Natural killer cell treated with Interleukin-12 subunit alpha and Interleukin-12 subunit beta and Interleukin-15 and Interleukin-18, amount 100 ng/mL, for 72 hours (primary cell): ENCODE results near the gene FAM229A. TPM values are rescaled to one million over a fixed set of nuclear protein-coding genes. Genes with fewer than 3 reads are reported as not detected.
A peak's percentile ranks its signal among the peaks of the same experiment; 100 is the strongest.
"Not testable (repeated sequence)": the region's sequence is repeated elsewhere in the genome, so short reads cannot be mapped to it uniquely, and the experiment has no call there.

Experiments used
- ATAC-seq, 2 donors: fragments of 150-1000 bp; cut with Tn5 transposase in 1 of 2; sonication (Bioruptor Pico), chemical (Tn5 transposase) in 1 of 2; 2 replicates each; pipeline ENCODE4 v1.10.0; 2021
- DNase-seq: peaks from one replicate; pipeline ENCODE4 v3.0.0; 2022; ENCODE audit warnings: low spot score
- H3K27ac Mint-ChIP-seq, 2 donors: 1 replicate in 1 of 2; 2 replicates in 1 of 2; pipeline ENCODE4 v1.8.0; 2022; ENCODE audit warnings: mixed read lengths in 2 of 2, mild to moderate bottlenecking in 1 of 2, moderate library complexity in 1 of 2
- H3K27me3 Mint-ChIP-seq, 2 donors: 1 replicate in 1 of 2; 2 replicates in 1 of 2; pipeline ENCODE4 v1.8.0; 2022; ENCODE audit warnings: mixed read lengths in 2 of 2
- H3K36me3 Mint-ChIP-seq: one replicate; pipeline ENCODE4 v1.8.0; 2022; ENCODE audit warnings: mixed read lengths
- H3K4me1 Mint-ChIP-seq, 2 donors: 1 replicate in 1 of 2; 2 replicates in 1 of 2; pipeline ENCODE4 v1.8.0; 2022; ENCODE audit warnings: low read depth in 2 of 2, mixed read lengths in 2 of 2, mild to moderate bottlenecking in 1 of 2
- H3K4me3 Mint-ChIP-seq: one replicate; pipeline ENCODE4 v1.8.0; 2022; ENCODE audit warnings: mixed read lengths
- H3K9me3 Mint-ChIP-seq: 2 replicates; pipeline ENCODE4 v1.8.0; 2022; ENCODE audit warnings: mixed read lengths
- total RNA-seq, 2 donors: library from RNA; stranded (reverse); gene quantifications; one replicate each; pipeline ENCODE4 v1.2.3, GENCODE V29; 2022

FAM229A gene, protein sequence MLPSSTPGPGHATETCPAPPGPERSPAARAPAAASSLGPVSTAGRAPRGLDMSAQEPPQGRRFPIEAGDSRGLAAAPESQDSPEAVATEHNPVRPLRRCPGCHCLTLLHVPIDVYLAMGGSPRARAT
- total RNA-seq = 10 to 100 TPM in 1 of 2 donors, 1 to 10 TPM in 1; 6.2 to 13.4 TPM

DNA sequence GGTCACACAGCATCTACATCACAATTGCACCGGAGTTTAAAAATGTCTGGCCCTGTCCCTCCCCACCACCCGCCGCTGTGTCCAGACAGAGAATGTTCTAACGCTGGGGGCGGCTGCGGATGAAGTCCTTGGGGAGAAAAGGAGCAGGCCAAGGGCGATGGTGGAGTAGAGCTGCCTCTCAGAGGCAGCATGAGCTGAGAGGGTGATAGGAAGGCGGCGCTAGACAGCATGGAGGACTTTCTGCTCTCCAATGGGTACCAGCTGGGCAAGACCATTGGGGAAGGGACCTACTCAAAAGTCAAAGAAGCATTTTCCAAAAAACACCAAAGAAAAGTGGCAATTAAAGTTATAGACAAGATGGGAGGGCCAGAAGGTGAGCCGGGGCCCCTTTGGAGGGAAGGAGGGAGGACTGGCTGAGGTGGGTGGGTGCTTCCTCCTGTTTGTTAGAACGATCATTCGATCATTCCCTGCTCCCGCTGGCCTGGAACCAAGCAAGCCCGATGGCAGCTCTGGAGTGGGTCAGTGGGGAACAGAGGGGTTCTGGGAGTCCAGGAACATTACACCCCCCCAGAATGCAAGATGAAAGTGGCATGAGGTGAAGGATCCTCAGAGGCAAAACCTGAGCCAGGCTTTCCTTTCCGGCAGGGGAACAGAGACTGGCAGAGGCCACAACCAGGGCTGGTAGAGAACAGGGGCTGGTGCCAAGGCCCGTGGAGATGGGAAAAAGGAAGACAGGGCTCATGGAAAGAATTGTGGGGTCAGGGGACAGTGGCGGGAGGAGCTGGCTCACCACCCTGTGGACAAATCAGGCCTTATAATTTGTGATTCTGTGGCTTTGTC lies at the start of gene FAM229A, which contains the start of gene TSSK3:
Gene FAM229A, minus strand, starts transcription at position 12 of the 840 bp plus-strand sequence. CDS start 394 bp downstream, outside the sequence.
Gene TSSK3, plus strand, starts transcription at position 66 of the 840 bp plus-strand sequence. Its CDS starts 163 bp downstream, at position 229.
- no peaks in the 10 kb centered on the region for H3K9me3 Mint-ChIP-seq
- no peak for ATAC-seq
- peaks cover 4% of the 10 kb centered on the region for H3K36me3 Mint-ChIP-seq
- H3K27me3 Mint-ChIP-seq = peaks cover 0 to 4% of the 10 kb centered on the region in 2 donors
- no peak within 1 kb of the TSS for H3K4me3 Mint-ChIP-seq
- H3K4me1 Mint-ChIP-seq = peaks cover 15 to 20% of the 10 kb centered on the region in 2 donors
- H3K27ac Mint-ChIP-seq = no peak within 1 kb of the TSS
- no peak for DNase-seq

DNA sequence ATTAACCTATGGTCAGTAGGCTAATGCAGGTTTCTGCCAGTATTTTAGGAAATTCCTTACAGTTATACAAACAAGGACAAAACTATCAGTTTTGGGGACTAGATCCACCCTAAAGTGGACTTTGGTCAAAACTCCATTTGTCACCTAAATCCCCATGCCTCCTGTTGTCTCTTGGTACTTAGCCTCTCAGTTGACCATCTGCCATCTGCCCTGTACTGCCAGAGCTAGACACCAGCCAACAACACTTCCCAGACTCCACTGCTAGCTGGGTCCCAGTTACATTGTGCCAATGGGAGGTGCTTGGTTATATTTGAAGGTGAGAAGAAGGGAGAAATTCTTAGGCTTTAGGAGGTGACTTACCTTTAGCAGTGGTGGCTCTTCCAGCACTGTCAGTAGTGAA lies 49.0 kb upstream of the FAM229A start:
- no peak overlapping the region for H3K4me3 Mint-ChIP-seq
- no peaks in the 10 kb centered on the region for H3K9me3 Mint-ChIP-seq
- DNase-seq (no peak), ATAC-seq (no peak)
- H3K36me3 Mint-ChIP-seq = no peaks in the 10 kb centered on the region
- peaks cover 3 to 11% of the 10 kb centered on the region in 2 donors for H3K27me3 Mint-ChIP-seq
- peaks cover 4 to 6% of the 10 kb centered on the region in 2 donors for H3K4me1 Mint-ChIP-seq
- H3K27ac Mint-ChIP-seq = no peak overlapping the region

DNA sequence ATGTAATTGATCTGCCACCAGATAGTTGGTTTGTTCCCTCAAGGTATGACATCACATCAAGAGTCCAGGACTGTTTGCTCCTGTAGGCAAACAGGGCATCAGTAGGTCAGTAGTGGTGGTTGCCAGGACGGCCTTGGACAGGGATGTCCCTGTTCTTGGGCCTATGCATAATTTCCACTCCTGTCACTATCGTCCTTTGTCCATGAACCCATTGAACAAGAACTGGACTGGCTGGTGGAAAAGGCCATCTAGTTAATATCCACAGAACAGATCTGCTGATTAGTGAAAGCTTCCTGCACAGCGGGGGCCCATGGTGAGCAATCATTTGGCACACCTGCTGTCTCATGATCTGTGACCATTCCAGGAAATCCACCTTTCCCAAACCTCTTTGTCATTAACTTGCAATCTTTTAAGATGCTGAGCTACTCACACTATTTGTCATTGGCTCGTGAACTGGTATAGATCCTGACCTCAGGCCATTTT lies 44.4 kb upstream of the FAM229A start:
- Mint-ChIP-seq H3K9me3 (no peaks in the 10 kb centered on the region), H3K36me3 (no peaks in the 10 kb centered on the region), H3K27me3 (no peaks in the 10 kb centered on the region), H3K27ac (no peak overlapping the region), H3K4me1 (no peaks in the 10 kb centered on the region), H3K4me3 (no peak overlapping the region)
- DNase-seq = no peak
- ATAC-seq = no peak

DNA sequence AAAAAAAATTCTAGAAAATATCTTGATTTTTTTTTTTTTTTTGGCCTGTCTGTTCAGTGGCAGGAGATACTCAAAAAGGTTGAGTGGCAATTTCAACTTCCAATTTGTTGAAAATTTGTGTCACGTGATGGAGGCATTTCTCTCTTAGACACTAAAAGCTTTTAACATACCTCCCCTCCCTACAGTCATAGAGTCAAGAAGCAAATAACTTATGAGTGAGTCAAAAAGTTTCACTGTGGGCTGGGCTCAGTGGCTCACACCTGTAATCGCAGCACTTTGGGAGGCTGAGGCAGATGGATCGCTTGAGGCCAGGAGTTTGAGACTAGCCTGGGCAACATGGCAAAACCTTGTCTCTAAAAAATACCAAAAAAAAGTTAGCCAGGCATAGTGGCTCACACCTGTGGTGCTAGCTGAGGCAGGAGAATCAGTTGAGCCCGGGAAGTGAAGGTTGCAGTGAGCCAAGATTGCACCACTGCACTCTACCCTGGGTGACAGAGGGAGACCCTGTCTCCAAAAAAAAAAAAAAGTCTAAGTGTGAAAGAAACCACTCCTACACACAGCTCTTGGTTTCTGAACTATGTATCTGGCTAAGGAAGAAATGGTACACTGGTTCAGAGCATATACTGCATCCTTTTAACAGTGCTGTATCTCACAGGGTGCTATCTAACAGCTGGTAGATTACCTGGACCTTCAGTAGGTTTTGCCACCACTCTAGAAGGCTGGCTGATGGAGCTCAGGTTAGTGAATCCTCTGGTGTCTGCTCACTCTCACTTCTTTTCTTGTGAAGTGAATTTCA lies 43.6 kb upstream of the FAM229A start:
- Mint-ChIP-seq H3K27ac (no peak overlapping the region), H3K27me3 (no peaks in the 10 kb centered on the region), H3K4me3 (no peak overlapping the region), H3K9me3 (no peaks in the 10 kb centered on the region), H3K36me3 (no peaks in the 10 kb centered on the region), H3K4me1 (peaks cover 0 to 1% of the 10 kb centered on the region in 2 donors)
- DNase-seq (no peak), ATAC-seq (peak; percentile 28 to 48)

DNA sequence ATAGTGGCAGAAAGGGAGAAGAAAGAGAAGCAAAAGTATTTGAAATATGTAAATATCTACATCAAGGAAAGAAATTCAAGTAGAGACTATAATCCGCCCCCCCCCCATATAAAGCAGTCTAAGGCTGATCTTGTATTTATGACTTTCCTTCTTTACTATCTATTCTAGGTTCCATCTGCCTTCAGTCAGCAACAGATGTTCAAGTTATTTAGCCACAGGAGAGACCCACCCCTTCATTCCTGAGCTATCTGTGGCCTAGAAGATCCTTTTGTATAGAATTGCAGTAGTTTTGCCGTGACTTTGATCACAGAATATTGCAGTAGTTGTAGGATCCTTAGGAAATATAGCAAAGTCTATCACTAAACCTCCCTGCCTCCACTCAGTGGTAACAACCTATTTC lies 42.7 kb upstream of the FAM229A start:
- peaks cover 3 to 5% of the 10 kb centered on the region in 2 donors for H3K4me1 Mint-ChIP-seq

DNA sequence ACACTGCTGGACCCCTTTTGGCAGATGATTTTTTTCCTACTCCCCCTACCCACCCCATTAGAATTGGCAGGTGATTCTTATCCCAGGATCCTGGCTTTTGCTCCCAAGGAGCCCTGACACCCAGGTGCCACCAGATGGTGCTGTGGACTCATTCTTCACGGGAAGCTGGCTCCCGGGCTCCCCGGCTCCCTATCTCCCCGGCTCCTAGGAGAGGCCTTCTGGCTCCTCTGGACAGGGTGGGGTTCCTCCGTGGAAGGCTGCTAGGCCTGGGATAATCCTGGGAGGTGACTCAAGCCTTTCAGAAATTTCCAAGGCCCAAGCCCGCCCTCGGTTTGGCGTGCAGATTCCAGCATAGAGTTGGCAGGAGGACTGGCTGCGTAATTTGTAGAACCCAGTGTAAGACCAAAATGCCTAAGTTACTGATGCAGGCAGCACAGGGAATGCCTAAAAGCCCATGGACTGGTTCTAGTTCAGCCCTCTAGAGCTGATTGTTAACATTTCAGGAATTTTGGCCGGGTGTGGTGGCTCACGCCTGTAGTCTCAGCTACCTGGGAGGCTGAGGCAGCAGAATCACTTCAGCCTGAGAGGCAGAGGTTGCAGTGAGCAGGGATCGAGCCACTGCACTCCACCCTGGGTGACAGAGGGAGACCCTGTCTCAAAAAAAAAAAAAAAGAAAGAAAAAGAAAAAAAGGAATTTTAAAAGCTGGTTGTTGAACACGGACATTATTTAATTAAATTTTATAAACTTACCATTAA lies 38.8 kb upstream of the FAM229A start:
- H3K27ac Mint-ChIP-seq = no peak overlapping the region
- H3K4me1 Mint-ChIP-seq = peaks cover 3 to 5% of the 10 kb centered on the region in 2 donors
- peaks cover 0 to 3% of the 10 kb centered on the region in 2 donors for H3K27me3 Mint-ChIP-seq
- H3K9me3 Mint-ChIP-seq = no peaks in the 10 kb centered on the region
- DNase-seq (peak; percentile 62), ATAC-seq (peak in 1 of 2 donors; percentile 82)
- H3K4me3 Mint-ChIP-seq = no peak overlapping the region
- no peaks in the 10 kb centered on the region for H3K36me3 Mint-ChIP-seq

More for the DNA sequence above, 42.7 kb upstream of the FAM229A start:
- H3K27me3 Mint-ChIP-seq = no peaks in the 10 kb centered on the region
- H3K4me3 Mint-ChIP-seq = no peak overlapping the region
- no peak for DNase-seq
- no peak for ATAC-seq
- no peak overlapping the region for H3K27ac Mint-ChIP-seq
- H3K9me3 Mint-ChIP-seq = no peaks in the 10 kb centered on the region
- no peaks in the 10 kb centered on the region for H3K36me3 Mint-ChIP-seq

DNA sequence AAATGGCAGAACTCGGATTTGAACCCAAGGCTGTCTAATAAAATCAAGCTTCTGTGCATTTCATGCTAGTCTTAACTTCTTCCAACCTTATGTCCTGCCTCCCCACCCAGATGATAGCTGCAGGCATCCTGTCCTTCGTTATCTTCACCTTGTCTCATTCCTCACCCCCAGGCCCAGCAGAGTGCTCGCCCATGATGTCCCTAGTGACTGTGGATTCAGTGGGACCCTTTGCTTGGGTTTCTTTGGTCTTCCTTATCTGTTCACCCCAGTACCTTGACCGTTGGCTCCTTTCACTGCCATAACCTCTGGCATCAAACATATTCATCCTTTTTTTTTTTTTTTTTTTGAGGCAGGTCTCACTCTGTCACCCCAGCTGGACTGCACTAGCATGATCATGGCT lies 37.6 kb upstream of the FAM229A start:
- Mint-ChIP-seq H3K36me3 (no peaks in the 10 kb centered on the region), H3K9me3 (no peaks in the 10 kb centered on the region), H3K4me1 (peaks cover 6 to 10% of the 10 kb centered on the region in 2 donors), H3K27me3 (peaks cover 0 to 3% of the 10 kb centered on the region in 2 donors), H3K4me3 (no peak overlapping the region), H3K27ac (no peak overlapping the region)
- ATAC-seq (no peak), DNase-seq (no peak)

DNA sequence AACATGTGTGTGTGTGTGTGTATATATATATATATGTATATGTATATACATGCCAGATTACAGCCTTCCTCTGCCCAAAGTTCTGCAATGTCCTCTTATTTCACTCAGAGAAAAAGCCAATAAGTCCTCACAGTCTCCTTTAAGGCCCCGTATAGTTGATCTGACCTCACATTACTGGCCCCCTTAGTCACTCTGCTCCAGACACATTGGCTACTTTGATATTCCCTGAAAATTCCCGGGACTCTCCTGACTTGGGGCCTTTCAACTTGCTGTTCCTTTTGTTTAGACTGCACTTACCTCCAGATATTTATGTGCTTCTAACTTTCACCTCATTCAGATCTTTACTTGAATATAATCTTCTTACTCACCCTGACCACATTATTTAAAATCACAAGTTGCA lies 36.1 kb upstream of the FAM229A start:
- Mint-ChIP-seq H3K4me3 (no peak overlapping the region), H3K4me1 (peaks cover 16 to 22% of the 10 kb centered on the region in 2 donors), H3K9me3 (no peaks in the 10 kb centered on the region), H3K36me3 (no peaks in the 10 kb centered on the region), H3K27ac (no peak overlapping the region), H3K27me3 (peaks cover 0 to 3% of the 10 kb centered on the region in 2 donors)
- ATAC-seq = no peak
- DNase-seq = no peak

DNA sequence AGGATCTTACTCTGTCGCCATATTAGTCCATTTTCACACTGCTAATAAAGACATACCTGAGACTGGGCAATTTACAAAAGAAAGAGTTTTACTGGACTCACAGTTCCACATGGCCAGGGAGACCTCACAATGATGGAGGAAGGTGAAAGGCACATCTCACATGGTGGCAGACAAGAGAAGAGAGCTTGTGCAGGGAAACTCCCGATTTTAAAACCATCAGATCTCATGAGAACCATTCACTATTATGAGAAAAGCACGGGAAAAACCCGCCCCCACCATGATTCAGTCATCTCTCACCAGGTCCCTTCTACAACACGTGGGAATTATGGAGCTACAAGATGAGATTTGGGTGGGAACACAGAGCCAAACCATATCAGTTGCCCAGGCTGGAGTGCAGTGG lies 34.2 kb upstream of the FAM229A start:
- H3K9me3 Mint-ChIP-seq, ATAC-seq, H3K27me3 Mint-ChIP-seq, DNase-seq, H3K36me3 Mint-ChIP-seq, H3K27ac Mint-ChIP-seq: not testable (repeated sequence)
- peak overlapping the region; percentile 46 for H3K4me3 Mint-ChIP-seq
- peaks cover 23 to 25% of the 10 kb centered on the region in 2 donors for H3K4me1 Mint-ChIP-seq

DNA sequence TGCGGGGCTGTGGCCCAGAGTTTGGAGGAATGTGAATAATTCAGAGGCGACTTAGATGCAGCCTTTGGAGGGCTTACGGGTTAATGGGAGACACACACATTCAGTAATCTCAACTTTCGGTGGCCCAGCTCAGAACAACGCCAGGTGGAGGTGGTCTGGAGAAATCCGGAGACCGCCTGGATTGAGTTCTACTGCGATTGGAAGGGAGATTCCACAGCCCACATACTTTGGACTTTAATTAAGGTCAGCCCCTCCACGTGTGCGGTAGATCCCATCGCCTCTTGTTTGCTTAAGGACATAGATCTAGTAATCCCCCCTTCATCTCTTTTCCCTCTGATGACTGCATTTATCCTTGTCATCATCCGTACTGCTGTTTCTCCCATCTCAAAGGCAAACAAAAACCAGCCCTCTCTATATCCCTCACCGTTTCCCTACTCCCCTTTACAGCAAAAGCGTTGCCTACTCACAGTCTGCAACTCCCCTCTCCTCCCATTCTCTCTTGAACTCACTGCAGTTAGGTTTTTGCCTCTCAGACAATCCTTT lies 32.7 kb upstream of the FAM229A start:
- H3K27ac Mint-ChIP-seq = peak overlapping the region; percentile 83 to 97
- DNase-seq (no peak), ATAC-seq (no peak)
- H3K9me3 Mint-ChIP-seq = no peaks in the 10 kb centered on the region
- peak overlapping the region; percentile 97 for H3K4me3 Mint-ChIP-seq
- peaks cover 20 to 21% of the 10 kb centered on the region in 2 donors for H3K4me1 Mint-ChIP-seq
- H3K36me3 Mint-ChIP-seq = no peaks in the 10 kb centered on the region
- H3K27me3 Mint-ChIP-seq = peaks cover 0 to 3% of the 10 kb centered on the region in 2 donors

DNA sequence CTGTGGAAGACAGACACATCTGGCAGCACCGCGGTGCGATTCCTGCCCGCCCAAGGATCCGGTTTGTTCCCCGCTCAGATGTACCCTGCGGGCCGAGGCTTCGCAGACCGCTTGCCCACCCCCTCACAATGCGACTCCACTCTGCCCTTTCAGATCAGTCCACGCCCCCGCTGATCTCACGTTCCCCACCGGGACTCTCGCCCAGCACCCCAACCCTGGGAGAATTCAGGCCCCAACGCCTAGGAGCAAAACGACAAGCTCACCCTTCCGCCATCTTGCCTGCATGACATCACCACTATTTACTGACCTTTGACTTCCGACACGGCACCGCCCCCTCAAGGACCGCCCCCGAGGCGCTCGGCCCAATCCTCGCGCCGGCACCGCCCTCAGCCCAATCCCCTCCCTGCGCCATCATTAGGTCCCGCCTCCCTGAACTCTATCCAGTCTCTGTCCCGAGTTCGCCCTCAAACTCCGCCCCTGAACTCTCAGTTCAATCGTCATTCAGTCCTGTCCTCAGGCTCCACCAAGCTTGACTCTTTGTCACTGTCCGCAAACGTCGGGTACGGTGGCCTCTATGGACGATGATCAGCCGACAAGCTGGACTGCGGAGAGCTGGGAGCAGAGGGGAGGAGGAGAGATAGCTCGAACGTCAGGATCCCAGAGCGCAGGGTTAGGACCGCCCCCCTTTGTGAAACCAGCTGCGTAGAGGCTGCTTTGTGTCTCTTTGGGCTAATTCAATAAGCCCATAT lies 32.0 kb upstream of the FAM229A start, which contains the start of gene BSDC1:
Gene BSDC1, minus strand, starts transcription at position 301 of the 749 bp plus-strand sequence. Its CDS starts 27 bp downstream, at position 274.
- peak; percentile 99 for ATAC-seq
- Mint-ChIP-seq H3K9me3 (no peaks in the 10 kb centered on the region), H3K4me1 (peaks cover 20 to 21% of the 10 kb centered on the region in 2 donors), H3K4me3 (peak within 1 kb of the TSS; percentile 97), H3K36me3 (no peaks in the 10 kb centered on the region), H3K27ac (peak within 1 kb of the TSS; percentile 83 to 97), H3K27me3 (peaks cover 0 to 3% of the 10 kb centered on the region in 2 donors)
- peak; percentile 98 for DNase-seq

DNA sequence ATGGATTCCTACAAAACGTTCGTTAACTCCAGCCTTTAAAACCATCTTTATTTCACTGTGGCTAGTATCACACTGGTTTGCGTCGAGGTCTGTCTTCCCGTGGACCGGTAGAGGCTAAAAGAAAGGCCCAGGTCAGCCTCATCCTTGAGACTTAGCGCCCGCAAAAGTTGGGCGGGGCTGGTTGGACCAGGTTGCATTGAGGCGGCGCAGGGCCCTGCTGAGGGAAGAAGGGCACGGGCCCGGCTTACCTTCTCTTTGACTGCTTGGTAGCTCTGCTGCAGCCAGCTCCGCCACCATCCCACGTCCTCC lies 31.5 kb upstream of the FAM229A start:
- peak; percentile 16 to 24 for ATAC-seq
- H3K4me3 Mint-ChIP-seq = peak overlapping the region; percentile 97
- no peaks in the 10 kb centered on the region for H3K9me3 Mint-ChIP-seq
- peaks cover 20 to 21% of the 10 kb centered on the region in 2 donors for H3K4me1 Mint-ChIP-seq
- peaks cover 0 to 3% of the 10 kb centered on the region in 2 donors for H3K27me3 Mint-ChIP-seq
- DNase-seq = no peak
- H3K36me3 Mint-ChIP-seq = no peaks in the 10 kb centered on the region
- peak overlapping the region; percentile 83 to 97 for H3K27ac Mint-ChIP-seq
